C4-2B (cell line): ENCODE results near the gene TRIM3.

Experiments used
- H3K27ac ChIP-seq: fragments of 450-650 bp; 2 replicates; pipeline ENCODE4 v1.5.1; 2017
- CTCF ChIP-seq: fragments of 450-650 bp; conservative IDR thresholded peaks from 2 replicates; pipeline ENCODE4 v1.5.1; 2017; ENCODE audit warnings: mild to moderate bottlenecking
- ZFX ChIP-seq: fragments of 450-650 bp; IDR thresholded peaks from 2 replicates; pipeline ENCODE4 v1.6.1; 2017

Gene TRIM3

GRCh38 chr11:6406370-6406769 is 67.4 kb downstream of the TRIM3 start:
- no peak for TF ChIP-seq CTCF
- no peak for TF ChIP-seq ZFX
- H3K27ac ChIP-seq, result no peak overlapping the region

GRCh38 chr11:6405846-6406245 is 67.9 kb downstream of the TRIM3 start:
- H3K27ac ChIP-seq, result no peak overlapping the region
- no peak for TF ChIP-seq CTCF
- TF ChIP-seq ZFX, result no peak

GRCh38 chr11:6405052-6405667 is 68.6 kb downstream of the TRIM3 start:
- H3K27ac ChIP-seq, result no peak overlapping the region
- TF ChIP-seq CTCF (no peak), ZFX (no peak)

GRCh38 chr11:6404342-6405051 is 69.2 kb downstream of the TRIM3 start:
- no peak overlapping the region for H3K27ac ChIP-seq
- no peak for TF ChIP-seq ZFX
- TF ChIP-seq CTCF, result no peak

- no peak for TF ChIP-seq CTCF
- no peak for TF ChIP-seq ZFX
- H3K27ac ChIP-seq, result no peak overlapping the region
Measured at GRCh38 chr11:6403539-6403938, 70.2 kb downstream of the TRIM3 start.

- H3K27ac ChIP-seq, result no peak overlapping the region
Measured at GRCh38 chr11:6402561-6402981, 71.2 kb downstream of the TRIM3 start.

More at GRCh38 chr11:6402561-6402981, 71.2 kb downstream of the TRIM3 start:
- no peak for TF ChIP-seq CTCF
- TF ChIP-seq ZFX, result no peak
